A549 (cell line): ENCODE results near the gene TFF3. TPM values are rescaled to one million over a fixed set of nuclear protein-coding genes. Genes with fewer than 3 reads are reported as not detected.

Experiments
- ATAC-seq, 2 experiments: fragments of 200-7000 bp in 1 of 2; fragments of >200 bp in 1 of 2; cut with Nextera tagmentation in 1 of 2; cut with Tn5 transposase in 1 of 2; 3 replicates each; pipeline versions ENCODE4 v1.8.0 to v1.9.1; 2018 to 2020; ENCODE audit warnings: mild to moderate bottlenecking in 1 of 2, moderate library complexity in 1 of 2
- CTCF ChIA-PET: fragments of 300-600 bp; sonication (Branson Sonifier 250); formaldehyde crosslinking; extraction: SDS; loops from one replicate; lab custom pipeline; 2021; ENCODE audit warnings: antibody characterized with exemption, inconsistent platforms; lab: Yijun Ruan, JAX
- POLR2A ChIA-PET: fragments of 350-600 bp; formaldehyde crosslinking; extraction: SDS; loops from one replicate; lab custom pipeline; 2021; ENCODE audit warnings: antibody characterized with exemption, inconsistent platforms; lab: Yijun Ruan, JAX
- DNase-seq, 2 experiments: peaks; one replicate each; pipeline versions ENCODE4 v3.0.0 to v3.0.0-alpha.2; 2011 to 2016; ENCODE audit warnings: low read depth in 1 of 2, low spot score in 1 of 2
- FAIRE-seq: peaks from 2 replicates; lab custom pipeline; 2011; peaks lifted over from hg19 to GRCh38; lab: Jason Lieb, UNC
- H3K27ac ChIP-seq, 2 experiments: fragments of >200 bp; sonication (Bioruptor Twin); formaldehyde crosslinking; 3 replicates each; pipeline ENCODE4 v1.5.1; 2016 to 2017
- H3K4me1 ChIP-seq: fragments of >200 bp; sonication (Bioruptor Twin); formaldehyde crosslinking; 3 replicates; pipeline ENCODE4 v1.6.1; 2016
- H3K4me2 ChIP-seq: fragments of >200 bp; sonication (Bioruptor Twin); formaldehyde crosslinking; 3 replicates; pipeline ENCODE4 v1.6.1; 2016
- H3K4me3 ChIP-seq: fragments of >200 bp; sonication (Bioruptor Twin); formaldehyde crosslinking; 3 replicates; pipeline ENCODE4 v1.5.1; 2016
- H3K9me3 ChIP-seq: fragments of >200 bp; sonication (Bioruptor Twin); formaldehyde crosslinking; 3 replicates; pipeline ENCODE4 v1.6.1; 2016
- ATOH8 ChIP-seq: fragments of 250-450 bp; sonication (Bioruptor Pico); IDR thresholded peaks from 2 replicates; pipeline ENCODE4 v1.5.0; 2020; ENCODE audit warnings: low read depth, mild to moderate bottlenecking, moderate library complexity
- CEBPB ChIP-seq, 2 experiments: fragments of >200 bp in 1 of 2; sonication (Bioruptor Twin) in 1 of 2; formaldehyde crosslinking in 1 of 2; IDR thresholded peaks; 2 replicates each; pipeline ENCODE4 v1.6.1; 2012 to 2016
- CHD4 ChIP-seq: fragments of 200-600 bp; sonication (generic); IDR thresholded peaks from 2 replicates; pipeline ENCODE4 v1.6.1; 2016; ENCODE audit warnings: antibody characterized with exemption, mild to moderate bottlenecking, borderline replicate concordance
- CTCF ChIP-seq: fragments of >200 bp; sonication (Bioruptor Twin); formaldehyde crosslinking; IDR thresholded peaks from 3 replicates; pipeline ENCODE4 v1.5.1; 2016
- E2F6 ChIP-seq: IDR thresholded peaks from 2 replicates; pipeline ENCODE4 v1.6.1; 2012; ENCODE audit warnings: low read depth, borderline replicate concordance
- EHF ChIP-seq: fragments of 250-450 bp; sonication (Bioruptor Pico); IDR thresholded peaks from 2 replicates; pipeline ENCODE4 v1.5.0; 2020; ENCODE audit warnings: mild to moderate bottlenecking
- EHMT2 ChIP-seq: fragments of 200-600 bp; sonication (generic); IDR thresholded peaks from 2 replicates; pipeline ENCODE4 v1.6.1; 2016; ENCODE audit warnings: antibody characterized with exemption, low read depth, mild to moderate bottlenecking, moderate library complexity
- ELK1 ChIP-seq: fragments of 150-350 bp; IDR thresholded peaks from 2 replicates; pipeline ENCODE4 v1.6.1; 2014; ENCODE audit warnings: low read depth, mild to moderate bottlenecking, low read length
- ESRRA ChIP-seq: fragments of 150-350 bp; IDR thresholded peaks from 2 replicates; pipeline ENCODE4 v1.6.1; 2014; ENCODE audit warnings: mild to moderate bottlenecking, low read length, borderline replicate concordance
- FOXS1 ChIP-seq: fragments of 250-450 bp; sonication (Bioruptor Pico); IDR thresholded peaks from 2 replicates; pipeline ENCODE4 v1.5.0; 2020; ENCODE audit warnings: mild to moderate bottlenecking, moderate library complexity
- GATA3 ChIP-seq: IDR thresholded peaks from 2 replicates; pipeline ENCODE4 v1.6.1; 2012; ENCODE audit warnings: borderline replicate concordance
- HDAC2 ChIP-seq: fragments of 200-600 bp; sonication (generic); IDR thresholded peaks from 2 replicates; pipeline ENCODE4 v1.6.1; 2016
- HEYL ChIP-seq: fragments of 250-450 bp; sonication (Bioruptor Pico); IDR thresholded peaks from 2 replicates; pipeline ENCODE4 v1.8.0; 2021; ENCODE audit warnings: mild to moderate bottlenecking, moderate library complexity
- HMGXB4 ChIP-seq: fragments of 250-450 bp; sonication (Bioruptor Pico); IDR thresholded peaks from 2 replicates; pipeline ENCODE4 v1.5.0; 2021; ENCODE audit warnings: mild to moderate bottlenecking, moderate library complexity, borderline replicate concordance
- HOXA7 ChIP-seq: fragments of 250-450 bp; sonication (Bioruptor Pico); IDR thresholded peaks from 2 replicates; pipeline ENCODE4 v1.5.0; 2020; ENCODE audit warnings: mild to moderate bottlenecking, moderate library complexity
- JUN ChIP-seq, 2 experiments: fragments of >200 bp; sonication (Bioruptor Twin); formaldehyde crosslinking; IDR thresholded peaks; 2 replicates in 1 of 2; 3 replicates in 1 of 2; pipeline ENCODE4 v1.6.1; 2016 to 2017
- KDM1A ChIP-seq: fragments of 200-600 bp; sonication (generic); IDR thresholded peaks from 2 replicates; pipeline ENCODE4 v1.6.1; 2016; ENCODE audit warnings: low read depth, mild to moderate bottlenecking
- KDM5A ChIP-seq: fragments of 200-600 bp; sonication (generic); IDR thresholded peaks from 2 replicates; pipeline ENCODE4 v1.6.1; 2016; ENCODE audit warnings: antibody characterized with exemption, mild to moderate bottlenecking
- MAX ChIP-seq: IDR thresholded peaks from 2 replicates; pipeline ENCODE4 v1.6.1; 2012
- RCOR1 ChIP-seq: fragments of 150-350 bp; IDR thresholded peaks from 2 replicates; pipeline ENCODE4 v1.6.1; 2014; ENCODE audit warnings: antibody characterized with exemption, low read length, low read depth
- SMC3 ChIP-seq: fragments of >200 bp; sonication (Bioruptor Twin); formaldehyde crosslinking; IDR thresholded peaks from 3 replicates; pipeline ENCODE4 v1.6.1; 2018; ENCODE audit warnings: inconsistent platforms
- TFCP2L1 ChIP-seq: fragments of 250-450 bp; sonication (Bioruptor Pico); IDR thresholded peaks from 2 replicates; pipeline ENCODE4 v1.5.0; 2021; ENCODE audit warnings: mild to moderate bottlenecking
- TP53 ChIP-seq: fragments of 250-450 bp; sonication (Bioruptor Pico); IDR thresholded peaks from 2 replicates; pipeline ENCODE4 v1.5.0; 2021; ENCODE audit warnings: mild to moderate bottlenecking, moderate library complexity
- WGBS: methylation state at CpG from one replicate; pipeline ENCODE4 v1.1.6; 2017; ENCODE audit errors: missing lambda C conversion rate; 5-methylcytosine and 5-hydroxymethylcytosine counted together
- polyA plus RNA-seq, 4 experiments: library from polyadenylated mRNA; depleted of rRNA in 3 of 4; stranded (reverse); fragments of >200 nt; fragmentation: RNase III in 1 of 4; extraction: RNeasy Plus Mini Kit Qiagen cat#74134 plus additional on column Dnase treatment in 1 of 4; gene quantifications; 2 replicates in 3 of 4; 3 replicates in 1 of 4; pipeline ENCODE4 v1.2.3, GENCODE V29; 2011 to 2017

TFF3 gene
- polyA plus RNA-seq, 2 of the 4 experiments (the other 2 are of a cell fraction), result 0.43 TPM; not detected in 1

GRCh38 chr21:42358261-42358660 is 43.1 kb upstream of the TFF3 start:
- DNase-seq (no peak), ATAC-seq (no peak), FAIRE-seq (no peak)
- Histone ChIP-seq H3K27ac (no peak overlapping the region), H3K4me3 (no peak overlapping the region), H3K4me1 (peaks cover 1% of the 10 kb centered on the region; the same call in 1 of the 3 replicates), H3K4me2 (no peak overlapping the region), H3K9me3 (no peaks in the 10 kb centered on the region)
- 82% methylated on average over 12 of the region's 12 CpGs for WGBS
- ChIA-PET POLR2A (no interaction called here), CTCF (interaction anchor here (1.3 to 1.6 kb wide), 2 partner anchors 8 to 9 kb away, joined by 3 to 5 read pairs; partner anchors contain the start of gene TFF1)
- TF ChIP-seq HMGXB4 (CRISPR knock-in tag) (no peak), TFCP2L1 (CRISPR knock-in tag) (no peak), HEYL (no peak), CEBPB (IDR thresholded peaks at IDR 0.05) (no peak), KDM5A (no peak), EHMT2 (no peak), HDAC2 (no peak), RCOR1 (no peak), EHF (no peak), KDM1A (no peak), HOXA7 (CRISPR knock-in tag) (no peak), E2F6 (no peak), FOXS1 (CRISPR knock-in tag) (no peak), ELK1 (no peak), CHD4 (no peak), ATOH8 (CRISPR knock-in tag) (no peak), SMC3 (no peak), TP53 (CRISPR knock-in tag) (no peak)

GRCh38 chr21:42357307-42357706 is 42.1 kb upstream of the TFF3 start:
- no peak overlapping the region for H3K4me3 ChIP-seq
- WGBS, result 30% methylated on average over 3 of the region's 3 CpGs
- TF ChIP-seq ATOH8 (CRISPR knock-in tag), result no peak
- no peak for TF ChIP-seq JUN (IDR thresholded peaks at IDR 0.05)
- no peak for TF ChIP-seq GATA3
- TF ChIP-seq CTCF, result no peak
- no peak for TF ChIP-seq E2F6
- TF ChIP-seq ESRRA, result no peak
- no peak for TF ChIP-seq MAX
- no peak for TF ChIP-seq CHD4
- FAIRE-seq (no peak), ATAC-seq (no peak), DNase-seq (no peak)
- CTCF ChIA-PET, result interaction anchor here (1.3 to 1.6 kb wide), 2 partner anchors 9 kb away, joined by 3 to 5 read pairs; partner anchors contain the start of gene TFF1
- POLR2A ChIA-PET, result no interaction called here
- no peaks in the 10 kb centered on the region for H3K9me3 ChIP-seq
- H3K4me1 ChIP-seq, result no peaks in the 10 kb centered on the region
- H3K4me2 ChIP-seq, result no peak overlapping the region
- no peak overlapping the region for H3K27ac ChIP-seq
